ENCODE measurements around the gene MPND. TPM values are rescaled to one million over a fixed set of nuclear protein-coding genes. Genes with fewer than 3 reads are reported as not detected.

Gene MPND
- total RNA-seq, 4 donors from 2014 or later, result 2.7 to 3.1 (median 3.0) TPM

DNA sequence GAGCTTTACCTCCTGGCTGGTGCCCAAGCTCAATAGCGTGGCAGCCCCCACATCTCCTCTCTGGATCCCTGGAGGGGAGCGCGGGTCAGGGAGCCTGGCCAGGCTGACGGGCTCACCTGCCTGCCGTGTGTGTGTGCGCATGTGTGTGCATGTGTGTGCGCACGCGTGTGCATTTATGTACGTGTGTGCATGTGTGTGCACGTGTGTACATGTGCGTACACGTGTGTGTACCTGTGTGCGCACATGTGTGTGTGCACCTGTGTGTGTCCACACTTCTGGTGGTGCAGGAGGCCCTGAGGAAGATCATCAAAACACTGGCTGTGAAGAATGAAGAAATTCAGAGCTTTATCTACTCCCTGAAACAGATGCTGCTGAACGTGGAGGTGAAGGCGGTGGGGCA lies 37.7 kb upstream of the MPND start:
- DNase-seq (no peak), ATAC-seq (no peak)
- Histone ChIP-seq H3K27ac (no peak overlapping the region), H3K9me3 (no peaks in the 10 kb centered on the region), H3K4me1 (no peaks in the 10 kb centered on the region), H3K36me3 (no peaks in the 10 kb centered on the region), H3K27me3 (peaks cover 12 to 19% (median 13%) of the 10 kb centered on the region in 3 donors), H3K4me3 (no peak overlapping the region)
- TF ChIP-seq POLR2A (IDR thresholded peaks at IDR 0.05), result no peak
- TF ChIP-seq, protein P1, sequence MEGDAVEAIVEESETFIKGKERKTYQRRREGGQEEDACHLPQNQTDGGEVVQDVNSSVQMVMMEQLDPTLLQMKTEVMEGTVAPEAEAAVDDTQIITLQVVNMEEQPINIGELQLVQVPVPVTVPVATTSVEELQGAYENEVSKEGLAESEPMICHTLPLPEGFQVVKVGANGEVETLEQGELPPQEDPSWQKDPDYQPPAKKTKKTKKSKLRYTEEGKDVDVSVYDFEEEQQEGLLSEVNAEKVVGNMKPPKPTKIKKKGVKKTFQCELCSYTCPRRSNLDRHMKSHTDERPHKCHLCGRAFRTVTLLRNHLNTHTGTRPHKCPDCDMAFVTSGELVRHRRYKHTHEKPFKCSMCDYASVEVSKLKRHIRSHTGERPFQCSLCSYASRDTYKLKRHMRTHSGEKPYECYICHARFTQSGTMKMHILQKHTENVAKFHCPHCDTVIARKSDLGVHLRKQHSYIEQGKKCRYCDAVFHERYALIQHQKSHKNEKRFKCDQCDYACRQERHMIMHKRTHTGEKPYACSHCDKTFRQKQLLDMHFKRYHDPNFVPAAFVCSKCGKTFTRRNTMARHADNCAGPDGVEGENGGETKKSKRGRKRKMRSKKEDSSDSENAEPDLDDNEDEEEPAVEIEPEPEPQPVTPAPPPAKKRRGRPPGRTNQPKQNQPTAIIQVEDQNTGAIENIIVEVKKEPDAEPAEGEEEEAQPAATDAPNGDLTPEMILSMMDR (IDR thresholded peaks at IDR 0.05 in 4 of 5, conservative IDR thresholded peaks at IDR 0.05 in 1 of 5), result no peak
- in situ Hi-C loops (cut with MboI; ENCODE audit: low sequenced_read_pairs in 4 of 4), result no loop called here
- intact Hi-C loops (cut with DNase I; ENCODE audit: low total_unique reads), result no loop called here

DNA sequence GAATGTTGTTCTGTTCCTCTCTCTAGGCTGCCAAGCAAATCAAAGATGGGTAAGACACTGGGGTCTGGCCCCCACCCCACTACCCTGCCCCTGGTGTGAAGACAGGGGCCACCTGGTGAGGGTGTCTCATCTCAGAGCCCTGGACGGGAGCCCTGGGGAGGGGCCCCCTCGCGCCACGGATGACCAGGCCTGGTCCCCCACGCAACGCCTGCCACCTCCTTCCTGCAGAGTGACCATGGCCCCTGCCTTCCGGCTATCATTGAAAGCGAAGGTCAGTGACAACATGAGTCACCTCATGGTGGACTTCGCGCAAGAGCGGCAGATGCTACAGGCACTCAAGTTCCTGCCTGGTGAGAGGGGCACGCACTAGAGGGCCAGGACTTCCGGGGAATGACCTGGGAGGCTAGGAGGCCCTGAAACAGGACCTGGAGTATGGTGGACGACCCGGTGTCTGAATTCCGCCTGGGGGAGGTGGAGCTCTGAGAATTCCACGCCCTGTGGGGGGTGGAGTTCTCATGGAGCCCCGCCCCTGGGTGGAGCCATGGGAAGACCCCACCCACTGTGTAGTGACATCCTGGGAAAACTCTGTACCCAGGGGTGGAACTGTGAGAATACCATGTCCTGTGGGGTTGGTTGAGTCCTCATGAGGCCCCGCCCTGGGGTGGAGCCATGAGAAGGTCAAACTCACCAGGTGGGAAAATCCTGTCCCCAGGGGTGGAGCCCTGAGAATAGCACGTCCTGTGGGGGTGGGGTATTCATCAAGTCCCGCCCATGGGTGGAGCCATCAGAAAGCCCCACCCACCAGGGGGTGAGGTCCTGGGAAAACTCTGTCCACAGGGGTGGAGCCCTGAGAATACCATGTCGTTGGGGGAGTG lies 32.9 kb upstream of the MPND start:
- H3K4me1 ChIP-seq, result no peaks in the 10 kb centered on the region
- no peak overlapping the region for H3K4me3 ChIP-seq
- no peaks in the 10 kb centered on the region for H3K36me3 ChIP-seq
- no peaks in the 10 kb centered on the region for H3K9me3 ChIP-seq
- peaks cover under 1 to 5% (median 2%) of the 10 kb centered on the region in 3 donors for H3K27me3 ChIP-seq
- TF ChIP-seq POLR2A (IDR thresholded peaks at IDR 0.05), result no peak
- TF ChIP-seq, protein P1 (IDR thresholded peaks at IDR 0.05 in 4 of 5, conservative IDR thresholded peaks at IDR 0.05 in 1 of 5), result no peak
- H3K27ac ChIP-seq, result no peak overlapping the region
- intact Hi-C loops (cut with DNase I; ENCODE audit: low total_unique reads) (no loop called here), in situ Hi-C loops (cut with MboI; ENCODE audit: low sequenced_read_pairs in 4 of 4) (no loop called here)
- ATAC-seq, result no peak
- DNase-seq, result no peak

DNA sequence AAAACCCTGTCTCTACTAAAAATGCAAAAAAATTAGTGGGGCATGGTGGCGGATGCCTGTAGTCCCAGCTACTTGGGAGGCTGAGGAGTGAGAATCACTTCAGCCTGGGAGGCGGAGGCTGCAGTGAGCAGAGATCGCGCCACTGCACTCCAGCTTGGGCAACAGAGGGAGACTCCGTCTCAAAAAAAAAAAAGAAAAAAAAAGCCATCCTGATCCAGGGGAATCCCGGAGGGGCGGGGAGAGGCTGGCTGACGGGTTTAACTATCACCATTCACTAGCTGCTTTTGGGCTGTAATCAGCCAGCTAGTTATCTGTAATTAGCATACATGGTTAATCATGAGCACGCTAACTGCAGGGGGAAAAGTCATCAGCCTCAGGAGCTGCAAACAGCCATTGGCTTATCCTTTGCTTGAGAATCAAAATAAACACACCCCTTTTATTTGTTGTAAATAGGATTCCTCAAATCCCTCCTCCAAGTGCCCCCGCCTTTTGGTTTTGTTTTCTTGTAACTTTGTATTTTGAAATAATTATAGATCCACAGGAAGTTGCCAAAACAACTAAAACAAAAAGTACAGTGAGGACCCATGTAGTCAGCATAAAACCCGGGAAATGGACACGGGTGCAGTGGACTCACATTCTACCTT lies 29.4 kb upstream of the MPND start:
- no peak overlapping the region for H3K4me3 ChIP-seq
- peaks cover 0 to 5% (median 0%) of the 10 kb centered on the region in 3 donors for H3K27me3 ChIP-seq
- TF ChIP-seq POLR2A (IDR thresholded peaks at IDR 0.05), result no peak
- TF ChIP-seq, protein P1 (IDR thresholded peaks at IDR 0.05 in 4 of 5, conservative IDR thresholded peaks at IDR 0.05 in 1 of 5), result no peak
- no peaks in the 10 kb centered on the region for H3K36me3 ChIP-seq
- in situ Hi-C loops (cut with MboI; ENCODE audit: low sequenced_read_pairs in 4 of 4), result no loop called here
- DNase-seq (no peak), ATAC-seq (no peak)
- no peak overlapping the region for H3K27ac ChIP-seq
- intact Hi-C loops (cut with DNase I; ENCODE audit: low total_unique reads), result no loop called here
- no peaks in the 10 kb centered on the region for H3K4me1 ChIP-seq
- H3K9me3 ChIP-seq, result no peaks in the 10 kb centered on the region

DNA sequence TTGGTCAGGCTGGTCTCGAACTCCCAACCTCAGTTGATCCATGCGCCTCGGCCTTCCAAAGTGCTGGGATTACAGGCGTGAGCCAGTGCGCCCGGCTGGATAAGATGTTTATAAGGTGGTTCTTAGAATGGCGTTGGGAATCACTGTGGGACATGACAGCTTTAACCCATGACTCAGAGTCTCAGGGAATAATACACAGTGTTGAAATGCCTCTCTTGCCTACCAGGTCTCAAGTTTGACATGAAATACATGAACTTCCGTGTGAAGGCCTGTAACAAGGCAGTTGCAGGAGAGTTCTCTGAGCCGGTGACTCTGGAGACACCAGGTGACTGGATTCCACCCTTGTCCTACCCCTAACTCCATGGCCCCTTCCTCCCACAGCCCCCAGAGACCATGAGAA lies 26.4 kb upstream of the MPND start:
- intact Hi-C loops (cut with DNase I; ENCODE audit: low total_unique reads) (no loop called here), in situ Hi-C loops (cut with MboI; ENCODE audit: low sequenced_read_pairs in 4 of 4) (no loop called here)
- H3K4me3 ChIP-seq, result no peak overlapping the region
- H3K4me1 ChIP-seq, result no peaks in the 10 kb centered on the region
- no peaks in the 10 kb centered on the region for H3K36me3 ChIP-seq
- ATAC-seq (no peak), DNase-seq (no peak)
- H3K27ac ChIP-seq, result no peak overlapping the region
- TF ChIP-seq, protein P1 (IDR thresholded peaks at IDR 0.05 in 4 of 5, conservative IDR thresholded peaks at IDR 0.05 in 1 of 5), result no peak
- H3K27me3 ChIP-seq, result peaks cover 0 to 5% (median 0%) of the 10 kb centered on the region in 3 donors
- H3K9me3 ChIP-seq, result no peaks in the 10 kb centered on the region
